Pancreas (tissue), 10 donors: ENCODE results near the gene NEK7. TPM values are rescaled to one million over a fixed set of nuclear protein-coding genes. Genes with fewer than 3 reads are reported as not detected.

Source experiments
- ATAC-seq, 4 donors: fragments of 200-7000 bp; cut with Tn5 transposase; one replicate each; pipeline versions ENCODE4 v1.8.0 to v1.9.1; 2020; ENCODE audit warnings: mild to moderate bottlenecking in 4 of 4, moderate library complexity in 4 of 4
- DNase-seq, 6 donors: peaks; one replicate each; pipeline ENCODE4 v3.0.0-alpha.2; 2020
- FAIRE-seq: peaks from 2 replicates; lab custom pipeline; 2012; peaks lifted over from hg19 to GRCh38; lab: Jason Lieb, UNC
- H3K27ac ChIP-seq, 4 donors: fragments of 200-600 bp; sonication (generic); 1 replicate in 3 of 4; 2 replicates in 1 of 4; pipeline versions ENCODE4 v1.5.0 to v1.8.0; 2020
- H3K27me3 ChIP-seq, 4 donors: fragments of 200-600 bp; one replicate each; pipeline ENCODE4 v1.8.0; 2021
- H3K36me3 ChIP-seq, 3 donors: fragments of 200-600 bp; sonication (generic) in 1 of 3; one replicate each; pipeline versions ENCODE4 v1.5.0 to v1.8.0; 2020 to 2021
- H3K4me1 ChIP-seq, 3 donors: fragments of 200-600 bp; one replicate each; pipeline ENCODE4 v1.8.0; 2021
- H3K4me3 ChIP-seq, 4 donors: fragments of 200-600 bp; sonication (generic) in 2 of 4; one replicate each; pipeline versions ENCODE4 v1.5.0 to v1.8.0; 2020 to 2021
- H3K9me3 ChIP-seq, 4 donors: fragments of 200-600 bp; one replicate each; pipeline ENCODE4 v1.8.0; 2021
- WGBS, 2 donors: extraction: QIAGEN DNeasy Blood & Tissue Kit; methylation state at CpG; one replicate each; pipeline ENCODE4 v1.1.7; 2013; 5-methylcytosine and 5-hydroxymethylcytosine counted together
- intact Hi-C, 3 donors: fragments of 100-400 bp; cut with DNase I; formaldehyde crosslinking; loops; one replicate each; pipeline versions ENCODE4 v1.11.1 to v1.14.2; 2022
- polyA plus RNA-seq, 2 donors: library from polyadenylated mRNA; stranded (reverse); fragments of 200-250 nt; gene quantifications; one replicate each; pipeline ENCODE4 v1.2.3, GENCODE V29; 2013
- total RNA-seq, 6 donors: library from RNA; stranded (reverse); fragmentation: NEBNext Ultra II Directional in 4 of 6; extraction: Animal tissue kit (Norgen Biotek cat#: 25700) in 4 of 6; gene quantifications; one replicate each; pipeline versions ENCODE4 v1.2.1 to v1.2.4, GENCODE V29; 2021 to 2023
- TF ChIP-seq, protein P1 (sequence below), 4 donors: fragments of 200-600 bp; sonication (generic) in 3 of 4; IDR thresholded peaks; one replicate each; pipeline versions ENCODE4 v1.5.0 to v1.8.0; 2021; ENCODE audit warnings: antibody characterized with exemption in 4 of 4
- donor health status: healthy with polysubstance abuse.
- donor health status: DM: no; HTN: no; CAD: no; lungs with moderate emphysema.
- donor health status: DM: no; HTN: no; CAD: no.
- donor health status: control.
- donor health status: control.
- donor health status: Bipolar disorder and iron deficiency.
- donor health status: DM: yes; HTN: yes; CAD: no.
- donor health status: DM: no; HTN: no; CAD: no.
- donor health status: DM: no; HTN: no; CAD: no.
- donor health status: DM: yes; HTN: yes; CAD: no.

NEK7 gene
- total and polyA plus RNA-seq, 8 donors = 8.0 to 36.3 (median 20.9) TPM

DNA sequence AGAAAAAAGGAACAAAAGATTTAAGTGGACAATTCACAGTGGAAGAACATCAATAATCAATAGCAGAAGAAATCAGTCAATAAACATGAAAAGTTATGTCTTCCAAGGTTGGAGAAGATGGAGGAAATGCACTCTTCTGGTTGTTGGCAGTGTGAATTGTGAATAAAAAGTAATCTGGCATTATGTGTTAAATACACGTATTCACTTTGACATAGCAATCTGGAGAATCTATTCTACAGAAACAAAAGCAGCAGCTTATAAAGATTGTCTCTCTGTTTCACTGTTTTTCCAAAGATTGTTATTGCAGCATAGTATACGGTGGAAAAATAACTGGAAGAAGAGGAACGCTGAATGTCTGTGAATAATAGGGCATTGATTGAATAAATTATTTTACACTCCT, 169.4 kb downstream of the NEK7 start:
- ATAC-seq (no peak), DNase-seq (no peak), FAIRE-seq (no peak)
- WGBS, 2 donors = 62 to 74% methylated on average over 3 of the region's 3 CpGs
- no peaks in the 10 kb centered on the region for H3K27me3 ChIP-seq
- H3K36me3 ChIP-seq = no peaks in the 10 kb centered on the region
- no peak overlapping the region for H3K27ac ChIP-seq
- TF ChIP-seq, protein P1, sequence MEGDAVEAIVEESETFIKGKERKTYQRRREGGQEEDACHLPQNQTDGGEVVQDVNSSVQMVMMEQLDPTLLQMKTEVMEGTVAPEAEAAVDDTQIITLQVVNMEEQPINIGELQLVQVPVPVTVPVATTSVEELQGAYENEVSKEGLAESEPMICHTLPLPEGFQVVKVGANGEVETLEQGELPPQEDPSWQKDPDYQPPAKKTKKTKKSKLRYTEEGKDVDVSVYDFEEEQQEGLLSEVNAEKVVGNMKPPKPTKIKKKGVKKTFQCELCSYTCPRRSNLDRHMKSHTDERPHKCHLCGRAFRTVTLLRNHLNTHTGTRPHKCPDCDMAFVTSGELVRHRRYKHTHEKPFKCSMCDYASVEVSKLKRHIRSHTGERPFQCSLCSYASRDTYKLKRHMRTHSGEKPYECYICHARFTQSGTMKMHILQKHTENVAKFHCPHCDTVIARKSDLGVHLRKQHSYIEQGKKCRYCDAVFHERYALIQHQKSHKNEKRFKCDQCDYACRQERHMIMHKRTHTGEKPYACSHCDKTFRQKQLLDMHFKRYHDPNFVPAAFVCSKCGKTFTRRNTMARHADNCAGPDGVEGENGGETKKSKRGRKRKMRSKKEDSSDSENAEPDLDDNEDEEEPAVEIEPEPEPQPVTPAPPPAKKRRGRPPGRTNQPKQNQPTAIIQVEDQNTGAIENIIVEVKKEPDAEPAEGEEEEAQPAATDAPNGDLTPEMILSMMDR (IDR thresholded peaks at IDR 0.05) = no peak
- H3K4me3 ChIP-seq = no peak overlapping the region
- no peaks in the 10 kb centered on the region for H3K9me3 ChIP-seq
- H3K4me1 ChIP-seq = no peaks in the 10 kb centered on the region
- intact Hi-C loops = no loop called here

DNA sequence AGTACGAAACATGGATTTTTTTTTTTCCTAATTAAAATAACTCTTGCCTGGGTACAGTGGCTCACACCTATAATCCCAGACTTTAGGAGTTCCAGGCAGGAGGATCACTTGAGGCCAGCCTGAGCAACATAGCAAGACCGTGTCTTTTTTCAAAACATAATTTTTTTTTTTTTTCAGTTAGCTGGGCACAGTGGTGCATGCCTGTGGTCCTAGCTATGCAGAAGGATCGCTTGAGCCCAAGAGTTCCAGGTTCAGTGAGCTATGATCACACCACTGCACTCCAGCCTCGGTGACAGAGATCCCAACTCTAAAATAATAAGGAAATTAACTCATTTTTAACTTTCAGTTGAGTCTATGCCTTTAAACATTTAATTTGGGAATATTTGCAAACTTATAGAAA, 170.1 kb downstream of the NEK7 start:
- FAIRE-seq = no peak
- TF ChIP-seq, protein P1 (IDR thresholded peaks at IDR 0.05) = no peak
- intact Hi-C loops = no loop called here
- ATAC-seq = no peak
- no peaks in the 10 kb centered on the region for H3K4me1 ChIP-seq
- WGBS, 2 donors = 76 to 78% methylated on average over 4 of the region's 4 CpGs
- H3K27ac ChIP-seq = no peak overlapping the region
- no peaks in the 10 kb centered on the region for H3K9me3 ChIP-seq
- H3K4me3 ChIP-seq = no peak overlapping the region
- H3K27me3 ChIP-seq = no peaks in the 10 kb centered on the region
- H3K36me3 ChIP-seq = no peaks in the 10 kb centered on the region
- no peak for DNase-seq

DNA sequence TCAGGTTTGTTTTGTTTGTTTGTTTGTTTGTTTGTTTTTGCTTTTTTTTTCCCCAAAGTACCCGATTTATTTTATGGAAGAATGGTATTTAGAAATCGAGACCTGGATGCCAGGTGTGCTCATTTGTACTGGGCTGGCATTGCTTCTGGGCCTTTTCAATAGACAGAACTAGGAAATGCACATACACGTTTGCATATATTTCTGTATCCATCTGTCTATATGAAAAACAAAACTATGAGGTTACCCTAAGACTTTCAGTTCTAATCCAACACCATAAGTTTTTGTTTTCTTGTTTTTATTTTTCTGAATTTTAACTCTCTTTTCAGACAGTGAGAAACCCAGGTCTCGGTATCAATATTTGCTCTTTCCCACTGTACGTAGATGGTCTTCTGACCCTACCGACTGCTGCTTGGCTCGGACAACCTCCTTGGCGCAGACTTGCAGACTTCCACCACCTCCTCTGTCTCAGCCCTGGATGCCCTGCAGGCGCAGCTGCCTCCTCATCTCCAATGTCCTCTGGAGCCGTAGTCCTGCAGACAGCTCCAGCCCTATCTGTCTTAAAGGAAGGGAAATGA, 171.7 kb downstream of the NEK7 start:
- Histone ChIP-seq H3K27ac (no peak overlapping the region), H3K36me3 (no peaks in the 10 kb centered on the region), H3K27me3 (no peaks in the 10 kb centered on the region), H3K9me3 (no peaks in the 10 kb centered on the region), H3K4me3 (no peak overlapping the region), H3K4me1 (no peaks in the 10 kb centered on the region)
- FAIRE-seq = no peak
- no peak for ATAC-seq
- no peak for DNase-seq
- WGBS, 2 donors = 88 to 93% methylated on average over 10 of the region's 10 CpGs
- TF ChIP-seq, protein P1 (IDR thresholded peaks at IDR 0.05) = no peak
- intact Hi-C loops = no loop called here

DNA sequence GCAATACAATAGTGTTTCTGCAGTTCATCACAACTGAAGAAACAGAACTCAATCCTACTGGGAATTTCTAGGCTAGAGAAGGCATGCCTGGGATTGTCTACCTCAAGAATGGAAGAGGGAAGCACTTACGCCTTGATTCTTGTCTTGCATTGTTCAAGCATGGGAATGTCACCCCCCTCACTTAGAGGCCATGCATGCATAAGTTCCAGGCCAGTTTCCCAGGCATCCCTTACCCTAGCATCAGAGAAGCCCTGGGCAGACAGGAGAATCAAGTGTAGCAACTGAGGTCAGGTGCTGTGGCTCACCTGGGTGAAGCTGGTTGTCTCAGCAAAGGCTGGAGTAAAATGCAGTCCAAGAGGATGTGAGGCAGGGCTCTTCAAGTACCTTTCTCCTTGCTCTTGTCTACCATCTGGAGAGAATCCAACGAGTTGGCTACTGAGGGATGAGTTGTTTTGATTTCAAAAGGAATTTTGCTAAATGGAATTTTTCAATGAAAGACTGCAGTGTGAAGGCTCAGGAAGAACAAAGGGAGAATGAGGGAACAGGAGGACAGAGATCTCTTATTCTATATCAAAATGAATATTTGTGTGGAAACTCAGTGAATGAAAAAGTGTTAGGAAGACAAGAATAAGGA, 174.3 kb downstream of the NEK7 start:
- Histone ChIP-seq H3K9me3 (no peaks in the 10 kb centered on the region), H3K27ac (no peak overlapping the region), H3K4me1 (no peaks in the 10 kb centered on the region), H3K4me3 (no peak overlapping the region), H3K36me3 (no peaks in the 10 kb centered on the region), H3K27me3 (no peaks in the 10 kb centered on the region)
- ATAC-seq (no peak), DNase-seq (no peak), FAIRE-seq (no peak)
- intact Hi-C loops = no loop called here
- TF ChIP-seq, protein P1 (IDR thresholded peaks at IDR 0.05) = no peak
- 59 to 61% methylated on average over 2 of the region's 2 CpGs for WGBS, 2 donors

DNA sequence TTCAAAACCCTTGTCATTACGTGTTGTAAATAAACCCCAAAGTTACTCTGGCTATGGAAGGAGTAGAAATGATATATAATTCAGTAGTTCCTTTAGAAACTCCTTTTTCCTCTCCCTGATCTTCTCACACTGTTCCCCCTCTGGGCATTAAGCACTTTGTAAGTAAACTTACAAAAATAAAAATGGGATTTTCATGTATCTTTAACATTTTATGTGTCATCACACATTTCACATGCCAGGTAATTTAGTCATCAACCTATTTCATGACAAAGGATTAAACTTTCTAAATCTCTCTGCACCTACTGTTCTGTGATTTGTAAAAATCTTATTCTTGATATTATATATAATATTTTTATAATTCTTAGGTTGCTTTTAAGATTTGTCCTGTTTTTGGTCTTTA, 176.9 kb downstream of the NEK7 start:
- no peaks in the 10 kb centered on the region for H3K27me3 ChIP-seq
- 55 to 68% methylated on average over 1 of the region's 1 CpG for WGBS, 2 donors
- ATAC-seq = no peak

More for the DNA sequence above, 176.9 kb downstream of the NEK7 start:
- no peaks in the 10 kb centered on the region for H3K4me1 ChIP-seq
- DNase-seq = no peak
- TF ChIP-seq, protein P1 (IDR thresholded peaks at IDR 0.05) = no peak
- H3K36me3 ChIP-seq = no peaks in the 10 kb centered on the region
- H3K27ac ChIP-seq = no peak overlapping the region
- intact Hi-C loops = no loop called here
- H3K9me3 ChIP-seq = no peaks in the 10 kb centered on the region
- no peak for FAIRE-seq
- no peak overlapping the region for H3K4me3 ChIP-seq
